ENCODE measurements around the gene SNRPA. TPM values are rescaled to one million over a fixed set of nuclear protein-coding genes. Genes with fewer than 3 reads are reported as not detected.

SNRPA gene
- total and polyA plus RNA-seq, 2 of the 13 experiments (the other 11 are each of a cell fraction or from before 2014, with no cell fraction given): 59.6 to 162 TPM

DNA sequence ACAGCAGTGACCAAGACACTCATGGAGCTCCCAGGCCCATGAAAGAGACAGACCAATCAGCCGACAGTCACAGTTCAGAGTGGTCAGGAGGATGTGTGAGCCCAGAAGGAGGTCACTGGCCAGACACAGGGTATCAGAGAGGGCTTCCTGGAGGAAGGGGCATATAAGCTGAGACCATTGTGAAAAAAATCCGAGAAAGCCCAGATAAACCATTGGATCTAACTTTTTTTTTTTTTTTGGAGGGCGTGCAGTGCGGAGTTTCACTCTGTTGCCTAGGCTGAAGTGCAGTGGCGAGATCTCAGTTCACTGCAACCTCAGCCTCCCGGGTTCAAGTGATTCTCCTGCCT lies 29.9 kb upstream of the SNRPA start:
- ChIA-PET POLR2A (interaction anchor here (0.6 to 2.2 kb wide), 3 partner anchors 23 to 142 kb away, joined by 3 to 9 read pairs (median 3); partner anchors contain the start of genes ACTMAP and SNRPA), CTCF (ENCODE audit: low intra/inter-chr PET ratio, low total read pairs) (no interaction called here)
- H3K9ac ChIP-seq (ENCODE audit: insufficient read depth, low read depth, low read length): no peak overlapping the region; the same call in 1 of the 2 replicates
- DNase-seq (ENCODE audit: low spot score) (no peak), FAIRE-seq (no peak), ATAC-seq (no peak)
- intact Hi-C loops (cut with micrococcal nuclease; ENCODE audit: unreplicated experiment): no loop called here
- WGBS (ENCODE audit: low lambda C conversion rate): 86% methylated on average over 4 of the region's 6 CpGs
- H3K4me3 ChIP-seq (replicated peaks in 1 of 3; ENCODE audit: insufficient read depth in 1 of 3, low read depth in 2 of 3, low read length in 3 of 3): no peak overlapping the region
- H3K9me3 ChIP-seq (ENCODE audit: low read length): no peaks in the 10 kb centered on the region
- H2AFZ ChIP-seq (ENCODE audit: low read length): no peak overlapping the region
- H3K4me1 ChIP-seq (ENCODE audit: insufficient read depth, low read length): peaks cover 36% of the 10 kb centered on the region
- H4K20me1 ChIP-seq (ENCODE audit: insufficient read depth, low read length): 0 out of 2 replicates have a peak, but pooled peaks cover 4% of the 10 kb centered on the region
- no peak for TF ChIP-seq ZNF790 (CRISPR knock-in tag; IDR thresholded peaks at IDR 0.05; ENCODE audit: borderline replicate concordance)
- no peak for TF ChIP-seq ZFX (CRISPR knock-in tag; IDR thresholded peaks at IDR 0.05; ENCODE audit: low read depth)
- no peak for TF ChIP-seq WIZ (CRISPR knock-in tag; IDR thresholded peaks at IDR 0.05)
- TF ChIP-seq ZNF792 (CRISPR knock-in tag; IDR thresholded peaks at IDR 0.05): no peak
- TF ChIP-seq TSC22D2 (CRISPR knock-in tag; IDR thresholded peaks at IDR 0.05; ENCODE audit: borderline replicate concordance): no peak
- TF ChIP-seq HDAC6 (IDR thresholded peaks at IDR 0.05; ENCODE audit: low read depth, low read length): no peak
- no peak for TF ChIP-seq PHF20 (CRISPR knock-in tag; IDR thresholded peaks at IDR 0.05)
- no peak for TF ChIP-seq ZNF503 (CRISPR knock-in tag; IDR thresholded peaks at IDR 0.05)
- TF ChIP-seq ZNF326 (CRISPR knock-in tag; IDR thresholded peaks at IDR 0.05; ENCODE audit: borderline replicate concordance): no peak
- TF ChIP-seq TEAD2 (CRISPR knock-in tag; IDR thresholded peaks at IDR 0.05): no peak
- TF ChIP-seq HIC2 (CRISPR knock-in tag; IDR thresholded peaks at IDR 0.05; ENCODE audit: low read depth): no peak
- TF ChIP-seq PLRG1 (conservative IDR thresholded peaks at IDR 0.05): no peak
- TF ChIP-seq, protein P1, sequence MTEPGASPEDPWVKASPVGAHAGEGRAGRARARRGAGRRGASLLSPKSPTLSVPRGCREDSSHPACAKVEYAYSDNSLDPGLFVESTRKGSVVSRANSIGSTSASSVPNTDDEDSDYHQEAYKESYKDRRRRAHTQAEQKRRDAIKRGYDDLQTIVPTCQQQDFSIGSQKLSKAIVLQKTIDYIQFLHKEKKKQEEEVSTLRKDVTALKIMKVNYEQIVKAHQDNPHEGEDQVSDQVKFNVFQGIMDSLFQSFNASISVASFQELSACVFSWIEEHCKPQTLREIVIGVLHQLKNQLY (CRISPR knock-in tag; IDR thresholded peaks at IDR 0.05): no peak
- no TSS peak for BruUV-seq (replicated peaks)
- no peak overlapping the region for H3K27ac ChIP-seq (ENCODE audit: extremely low read length, insufficient read depth, low read length)
- H3K4me2 ChIP-seq (ENCODE audit: low read depth, low read length): peak overlapping the region; percentile 94
- in situ Hi-C loops (cut with HindIII; ENCODE audit: extremely low pct_ligation_motif_present, low pct_unique_long_range_greater_than_20kb): no loop called here
- H3K36me3 ChIP-seq (replicated peaks in 1 of 2; ENCODE audit: control insufficient read depth in 1 of 2, insufficient read depth in 2 of 2, low read length in 2 of 2): peaks cover 5 to 27% of the 10 kb centered on the region in 2 experiments; a peak in 4 of 5 replicates
- peaks cover 57% of the 10 kb centered on the region for H3K79me2 ChIP-seq (ENCODE audit: insufficient read depth, low read length)
- H3K27me3 ChIP-seq (ENCODE audit: control insufficient read depth in 1 of 2, insufficient read depth in 2 of 2, low read length in 2 of 2): no peaks in the 10 kb centered on the region; a peak in 1 of 5 replicates

All from HepG2 (cell line).